Mesendoderm (in vitro differentiated cells): Measurements from ENCODE around the gene LCAT.

Source experiments
- DNase-seq: peaks from one replicate; pipeline ENCODE4 v3.0.0; 2013
- H2AK5ac ChIP-seq: 2 replicates; pipeline ENCODE4 v1.6.1; 2013; ENCODE audit warnings: low read length, inconsistent platforms
- H2BK120ac ChIP-seq: 2 replicates; pipeline ENCODE4 v1.6.1; 2013; ENCODE audit warnings: low read depth, mild to moderate bottlenecking, low read length, moderate library complexity, mixed read lengths
- H2BK15ac ChIP-seq: replicated peaks from 2 replicates; pipeline ENCODE4 v1.6.1; 2013; ENCODE audit warnings: low read depth, mild to moderate bottlenecking, moderate library complexity
- H2BK5ac ChIP-seq: 2 replicates; pipeline ENCODE4 v1.6.1; 2013; ENCODE audit warnings: low read length, inconsistent platforms
- H3K18ac ChIP-seq: 2 replicates; pipeline ENCODE4 v1.6.1; 2013; ENCODE audit warnings: mild to moderate bottlenecking, low read length, mixed read lengths
- H3K23ac ChIP-seq: one replicate; pipeline ENCODE4 v1.6.1; 2013; ENCODE audit warnings: low read length
- H3K27ac ChIP-seq: 2 replicates; pipeline ENCODE4 v1.5.1; 2013; ENCODE audit warnings: low read depth, mild to moderate bottlenecking, inconsistent platforms, low read length, moderate library complexity
- H3K27me3 ChIP-seq: 2 replicates; pipeline ENCODE4 v1.6.1; 2013; ENCODE audit warnings: low read length, control low read depth, mild to moderate bottlenecking, inconsistent platforms; ENCODE audit not compliant: insufficient read depth, poor library complexity
- H3K36me3 ChIP-seq: 2 replicates; pipeline ENCODE4 v1.6.1; 2013; ENCODE audit warnings: low read length, inconsistent platforms; ENCODE audit not compliant: control insufficient read depth, insufficient read depth
- H3K4ac ChIP-seq: one replicate; pipeline ENCODE4 v1.6.1; 2013; ENCODE audit warnings: low read depth, mild to moderate bottlenecking, low read length, moderate library complexity
- H3K4me1 ChIP-seq: 2 replicates; pipeline ENCODE4 v1.6.1; 2013; ENCODE audit warnings: low read depth, low read length, inconsistent platforms; ENCODE audit not compliant: control insufficient read depth
- H3K4me2 ChIP-seq: 2 replicates; pipeline ENCODE4 v1.6.1; 2013; ENCODE audit warnings: low read length
- H3K4me3 ChIP-seq: 2 replicates; pipeline ENCODE4 v1.5.1; 2013; ENCODE audit warnings: mild to moderate bottlenecking, low read length
- H3K56ac ChIP-seq: one replicate; pipeline ENCODE4 v1.6.1; 2013; ENCODE audit warnings: low read length
- H3K79me1 ChIP-seq: 2 replicates; pipeline ENCODE4 v1.6.1; 2013; ENCODE audit warnings: low read length, inconsistent platforms
- H3K79me2 ChIP-seq: 2 replicates; pipeline ENCODE4 v1.6.1; 2013; ENCODE audit warnings: mild to moderate bottlenecking, low read length; ENCODE audit not compliant: control insufficient read depth, insufficient read depth
- H3K9ac ChIP-seq: 2 replicates; pipeline ENCODE4 v1.6.1; 2013; ENCODE audit warnings: low read length, inconsistent platforms
- H4K5ac ChIP-seq: one replicate; pipeline ENCODE4 v1.6.1; 2013; ENCODE audit warnings: low read length
- H4K8ac ChIP-seq: one replicate; pipeline ENCODE4 v1.6.1; 2013; ENCODE audit warnings: low read depth, mild to moderate bottlenecking, control low read depth, low read length, moderate library complexity
- WGBS: extraction: QIAGEN DNeasy Blood & Tissue Kit; methylation state at CpG from one replicate; pipeline ENCODE4 v1.1.7; 2013; ENCODE audit warnings: low lambda C conversion rate, missing lambda C conversion rate; ENCODE audit not compliant: insufficient coverage; ENCODE audit errors: extremely low coverage; 5-methylcytosine and 5-hydroxymethylcytosine counted together

LCAT gene

GRCh38 chr16:67924140-67924906, 19.6 kb downstream of the LCAT start:
- Histone ChIP-seq H2BK5ac (no peak overlapping the region), H2BK120ac (no peak overlapping the region), H2BK15ac (no peak overlapping the region), H3K56ac (no peak overlapping the region), H4K8ac (no peak overlapping the region), H3K23ac (no peak overlapping the region), H4K5ac (no peak overlapping the region), H3K4ac (no peak overlapping the region), H3K4me1 (peaks cover 1% of the 10 kb centered on the region), H3K27me3 (no peaks in the 10 kb centered on the region), H2AK5ac (no peak overlapping the region), H3K18ac (no peak overlapping the region), H3K79me1 (peaks cover 7% of the 10 kb centered on the region), H3K79me2 (peaks cover 2% of the 10 kb centered on the region), H3K4me3 (no peak overlapping the region), H3K36me3 (peaks cover 2% of the 10 kb centered on the region), H3K27ac (no peak overlapping the region), H3K4me2 (no peak overlapping the region), H3K9ac (no peak overlapping the region)
- DNase-seq = no peak
- WGBS = no CpG with 5 or more reads among the region's 10 CpGs

- no peak overlapping the region for H3K18ac ChIP-seq
- DNase-seq = no peak
- H3K4me1 ChIP-seq = peaks cover 1% of the 10 kb centered on the region
- no peak overlapping the region for H3K27ac ChIP-seq
- peaks cover 2% of the 10 kb centered on the region for H3K79me2 ChIP-seq
- H3K23ac ChIP-seq = no peak overlapping the region
- H2BK120ac ChIP-seq = no peak overlapping the region
- no peak overlapping the region for H3K9ac ChIP-seq
- peaks cover 2% of the 10 kb centered on the region for H3K36me3 ChIP-seq
- H2BK5ac ChIP-seq = no peak overlapping the region
- H3K79me1 ChIP-seq = peaks cover 8% of the 10 kb centered on the region
- H4K5ac ChIP-seq = no peak overlapping the region
- no peak overlapping the region for H3K4me2 ChIP-seq
- no peak overlapping the region for H2BK15ac ChIP-seq
- H2AK5ac ChIP-seq = no peak overlapping the region
- no peak overlapping the region for H3K4ac ChIP-seq
- no peaks in the 10 kb centered on the region for H3K27me3 ChIP-seq
- no peak overlapping the region for H4K8ac ChIP-seq
- no peak overlapping the region for H3K4me3 ChIP-seq
- WGBS = no CpG with 5 or more reads among the region's 10 CpGs
- H3K56ac ChIP-seq = no peak overlapping the region
Observed at GRCh38 chr16:67923414-67924116, 20.4 kb downstream of the LCAT start.

- Histone ChIP-seq H2BK5ac (no peak overlapping the region), H3K4me1 (peaks cover 2% of the 10 kb centered on the region), H3K23ac (no peak overlapping the region), H3K56ac (no peak overlapping the region), H2BK15ac (no peak overlapping the region), H3K4ac (no peak overlapping the region), H3K18ac (no peak overlapping the region), H3K9ac (no peak overlapping the region), H4K8ac (no peak overlapping the region), H3K79me2 (peaks cover 2% of the 10 kb centered on the region), H2AK5ac (no peak overlapping the region), H3K4me2 (no peak overlapping the region), H3K36me3 (no peaks in the 10 kb centered on the region), H3K4me3 (no peak overlapping the region), H3K79me1 (peaks cover 11% of the 10 kb centered on the region), H3K27me3 (no peaks in the 10 kb centered on the region), H2BK120ac (no peak overlapping the region), H3K27ac (no peak overlapping the region), H4K5ac (no peak overlapping the region)
- DNase-seq = peak; percentile 29
- no CpG with 5 or more reads among the region's 8 CpGs for WGBS
Observed at GRCh38 chr16:67922740-67923139, 21.2 kb downstream of the LCAT start.

GRCh38 chr16:67922221-67922620, 21.7 kb downstream of the LCAT start:
- no peak overlapping the region for H3K27ac ChIP-seq
- peaks cover 7% of the 10 kb centered on the region for H3K4me1 ChIP-seq
- no peak overlapping the region for H3K4me3 ChIP-seq
- WGBS = no CpG with 5 or more reads among the region's 5 CpGs
- H3K27me3 ChIP-seq = no peaks in the 10 kb centered on the region
- no peak overlapping the region for H2BK120ac ChIP-seq
- H3K4ac ChIP-seq = no peak overlapping the region
- no peak overlapping the region for H2BK5ac ChIP-seq
- DNase-seq = no peak
- H3K56ac ChIP-seq = no peak overlapping the region
- H2BK15ac ChIP-seq = no peak overlapping the region
- H3K23ac ChIP-seq = no peak overlapping the region
- no peaks in the 10 kb centered on the region for H3K36me3 ChIP-seq
- no peak overlapping the region for H3K18ac ChIP-seq
- H2AK5ac ChIP-seq = no peak overlapping the region
- no peak overlapping the region for H3K4me2 ChIP-seq
- H3K79me2 ChIP-seq = peaks cover 2% of the 10 kb centered on the region
- no peak overlapping the region for H4K8ac ChIP-seq
- peaks cover 14% of the 10 kb centered on the region for H3K79me1 ChIP-seq
- H4K5ac ChIP-seq = no peak overlapping the region
- H3K9ac ChIP-seq = no peak overlapping the region

GRCh38 chr16:67919622-67920221, 24.2 kb downstream of the LCAT start:
- Histone ChIP-seq H3K23ac (peak overlapping the region; percentile 15), H3K4me1 (peaks cover 19% of the 10 kb centered on the region)
- no CpG with 5 or more reads among the region's 6 CpGs for whole genome bisulfite sequencing

More at GRCh38 chr16:67919622-67920221, 24.2 kb downstream of the LCAT start:
- H2BK5ac ChIP-seq = peak overlapping the region; percentile 36
- no peak overlapping the region for H2BK15ac ChIP-seq
- no peak overlapping the region for H3K4me2 ChIP-seq
- H3K9ac ChIP-seq = peak overlapping the region; percentile 23
- H2BK120ac ChIP-seq = no peak overlapping the region
- H3K79me2 ChIP-seq = peaks cover 7% of the 10 kb centered on the region
- H3K18ac ChIP-seq = no peak overlapping the region
- peak; percentile 66 for DNase-seq
- H4K5ac ChIP-seq = no peak overlapping the region
- no peaks in the 10 kb centered on the region for H3K27me3 ChIP-seq
- no peak overlapping the region for H3K27ac ChIP-seq
- H2AK5ac ChIP-seq = no peak overlapping the region
- H4K8ac ChIP-seq = no peak overlapping the region
- no peak overlapping the region for H3K4ac ChIP-seq
- H3K79me1 ChIP-seq = peaks cover 17% of the 10 kb centered on the region
- H3K36me3 ChIP-seq = no peaks in the 10 kb centered on the region
- H3K56ac ChIP-seq = peak overlapping the region; percentile 51
- H3K4me3 ChIP-seq = no peak overlapping the region
